SK-N-MC (cell line): ENCODE measurements around the gene PPP1R3G.

Experiments
- EZH2 ChIP-seq: fragments of 200-600 bp; sonication (generic); IDR thresholded peaks from one replicate; pipeline ENCODE4 v1.6.1; 2017; ENCODE audit warnings: antibody characterized with exemption
- POLR2AphosphoS5 ChIP-seq: IDR thresholded peaks from 2 replicates; pipeline ENCODE4 v1.6.1; 2012; ENCODE audit warnings: mild to moderate bottlenecking, low read depth, low read length, borderline replicate concordance

DNA sequence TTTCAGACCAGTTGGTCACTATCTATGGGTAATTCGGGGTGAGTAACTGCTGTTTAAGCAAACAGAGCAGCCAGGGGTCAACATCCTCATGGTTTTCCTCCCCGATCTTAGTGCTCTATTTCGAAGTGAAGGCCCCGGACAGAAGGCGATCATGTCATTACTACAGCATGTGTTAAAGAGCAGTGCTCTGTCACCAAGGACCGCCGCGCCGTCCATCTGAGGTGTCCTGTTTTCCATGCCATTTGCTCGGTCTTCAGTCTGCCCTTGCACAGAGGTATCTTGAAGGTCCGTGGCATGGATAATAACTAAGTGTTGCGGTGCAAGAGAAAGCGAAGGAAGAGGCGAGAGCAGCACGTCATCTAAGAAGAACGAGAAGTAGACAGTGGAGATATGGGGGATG, 25.1 kb downstream of the PPP1R3G start:
- no peak for TF ChIP-seq EZH2
- no peak for TF ChIP-seq POLR2AphosphoS5
